ENCODE measurements around the gene CPNE5.
"Not testable (repeated sequence)": the region's sequence is repeated elsewhere in the genome, so short reads cannot be mapped to it uniquely, and the experiment has no call there.

The CPNE5 gene

DNA sequence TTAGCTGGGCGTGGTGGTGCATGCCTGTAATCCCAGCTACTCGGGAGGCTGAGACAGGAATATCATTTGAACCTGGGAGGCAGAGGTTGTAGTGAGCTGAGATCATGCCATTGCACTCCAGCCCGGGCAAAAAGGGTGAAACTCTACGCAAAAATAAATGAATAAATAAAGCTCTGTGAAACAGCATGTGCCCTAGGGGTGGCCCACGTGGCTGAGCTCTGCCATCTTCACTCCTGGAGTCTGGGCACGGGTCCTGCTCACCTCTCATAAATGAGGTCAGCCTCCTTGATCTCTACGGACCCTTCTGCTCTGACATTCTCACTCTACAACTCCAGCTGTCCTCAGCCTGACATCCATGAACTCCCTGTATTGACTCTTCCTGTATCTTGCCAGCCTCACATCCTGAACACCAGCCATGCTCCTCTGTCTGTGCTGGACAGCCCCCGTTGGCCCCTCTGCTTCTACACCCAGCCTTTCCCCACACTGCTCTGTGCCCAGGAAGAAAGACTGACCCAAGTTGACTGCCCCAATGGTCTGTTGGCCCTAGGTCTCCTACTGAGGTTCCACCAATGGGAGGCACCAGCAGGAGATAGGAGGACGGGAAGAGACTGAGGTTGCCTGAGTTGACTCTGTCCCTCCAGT is 21.9 kb downstream of the CPNE5 start:
- no peak for DNase-seq (ENCODE audit: low spot score)

GRCh38 chr6:36815962-36816735 is 23.1 kb downstream of the CPNE5 start:
- DNase-seq (ENCODE audit: low spot score) = no peak

- DNase-seq (ENCODE audit: low spot score) = no peak
Observed at GRCh38 chr6:36814249-36814648, 25.0 kb downstream of the CPNE5 start.

GRCh38 chr6:36813526-36813925 is 25.7 kb downstream of the CPNE5 start:
- DNase-seq (ENCODE audit: low spot score) = no peak

GRCh38 chr6:36813047-36813446 is 26.2 kb downstream of the CPNE5 start:
- not testable (repeated sequence) for DNase-seq (ENCODE audit: low spot score)

GRCh38 chr6:36809941-36810803 is 29.1 kb downstream of the CPNE5 start:
- DNase-seq (ENCODE audit: low spot score) = no peak

DNA sequence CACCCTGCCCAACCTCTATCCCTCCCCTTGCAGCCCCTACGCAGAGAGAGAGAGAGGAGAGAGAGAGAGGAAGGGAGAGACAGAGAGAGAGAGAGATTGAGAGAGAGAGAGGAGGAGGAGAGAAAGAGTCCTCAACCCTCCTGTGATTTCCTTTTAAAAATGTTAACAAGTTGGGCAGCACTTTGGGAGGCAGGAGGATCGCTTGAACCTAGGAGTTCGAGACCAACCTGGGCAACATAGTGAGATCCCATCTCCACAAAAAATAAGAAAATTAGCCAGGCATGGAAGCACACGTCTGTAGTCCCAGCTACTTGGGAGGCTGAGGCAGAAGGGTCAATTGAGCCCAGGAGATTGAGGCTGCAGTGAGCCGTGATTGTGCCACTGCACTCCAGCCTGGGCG is 30.1 kb downstream of the CPNE5 start:
- DNase-seq (ENCODE audit: low spot score) = no peak

GRCh38 chr6:36808634-36809033 is 30.6 kb downstream of the CPNE5 start:
- no peak for DNase-seq (ENCODE audit: low spot score)

GRCh38 chr6:36807750-36808149 is 31.5 kb downstream of the CPNE5 start:
- DNase-seq (ENCODE audit: low spot score) = no peak

DNA sequence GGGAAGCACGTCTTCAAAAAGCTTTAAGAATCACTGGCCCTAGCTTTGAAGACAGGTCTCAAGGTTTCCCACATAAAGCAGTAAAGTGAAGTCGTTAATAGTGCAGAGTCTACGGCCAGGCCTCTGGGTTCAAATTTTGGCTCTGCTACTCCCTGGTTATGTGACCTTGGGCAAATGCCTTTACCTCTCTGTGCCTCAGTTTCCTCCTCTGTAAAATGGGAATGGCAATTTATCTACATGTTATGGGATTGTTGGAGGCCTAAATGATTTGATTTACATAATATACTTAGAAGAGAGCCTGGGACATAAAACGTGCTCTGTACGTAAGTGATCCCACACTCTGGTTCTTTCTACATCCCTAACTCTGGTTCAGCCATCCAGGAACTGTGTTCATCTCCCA is 32.1 kb downstream of the CPNE5 start:
- no peak for DNase-seq (ENCODE audit: low spot score)

DNA sequence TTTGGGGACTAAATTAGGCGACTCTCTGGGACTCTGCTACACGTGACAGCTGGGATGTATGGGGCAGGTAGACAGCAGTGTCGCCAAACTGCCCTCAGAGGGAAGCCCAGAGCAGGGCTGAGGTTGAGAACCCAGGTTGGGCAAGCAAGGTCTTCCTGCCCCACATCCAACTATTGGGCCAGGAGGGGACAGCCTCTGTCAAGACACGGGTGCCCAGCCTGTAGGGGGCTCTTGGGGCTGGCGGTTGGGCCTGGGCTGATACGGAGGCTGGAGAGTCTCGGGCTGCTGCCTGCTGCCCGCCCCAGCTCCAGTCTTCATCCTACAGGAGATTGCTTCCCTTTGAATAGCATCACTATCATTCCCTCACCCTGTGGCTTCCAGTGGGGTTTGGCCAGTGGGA is 33.3 kb downstream of the CPNE5 start:
- no peak for DNase-seq (ENCODE audit: low spot score)

DNA sequence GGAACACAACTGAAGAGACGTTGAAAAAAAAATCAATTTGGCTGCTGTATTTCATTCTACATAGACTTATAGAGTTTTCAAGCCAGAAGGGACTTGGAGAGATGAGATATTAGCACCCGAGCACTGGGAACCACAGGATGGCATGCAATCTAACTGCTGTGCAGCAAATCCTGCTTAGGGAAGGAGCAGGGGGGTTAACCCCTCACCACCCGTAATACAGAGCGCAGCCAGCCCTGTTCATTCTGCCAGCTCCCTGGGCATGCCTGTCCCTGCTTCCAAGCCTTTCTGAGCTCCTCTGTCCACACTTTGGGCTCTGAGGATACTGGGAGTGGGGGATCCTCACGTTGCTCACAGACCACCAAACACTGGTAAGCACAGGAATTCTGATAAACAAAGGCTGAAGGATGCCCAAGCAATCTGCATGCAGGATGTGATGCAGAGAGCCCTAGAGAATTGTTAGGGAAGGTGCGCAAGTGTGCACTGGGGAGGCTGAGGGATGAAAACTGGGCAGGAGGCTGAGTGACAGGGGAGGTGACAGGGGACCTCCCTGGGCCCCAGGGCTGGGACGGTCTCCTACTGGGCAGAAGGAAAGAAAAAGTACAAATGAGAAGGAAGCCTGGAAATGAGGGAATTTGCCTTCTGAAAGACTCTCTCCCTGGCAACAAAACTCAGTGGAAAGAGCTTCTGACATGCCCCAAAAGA is 34.0 kb downstream of the CPNE5 start:
- DNase-seq (ENCODE audit: low spot score) = no peak

- DNase-seq (ENCODE audit: low spot score) = no peak
Observed at GRCh38 chr6:36804563-36804962, 34.7 kb downstream of the CPNE5 start.

DNA sequence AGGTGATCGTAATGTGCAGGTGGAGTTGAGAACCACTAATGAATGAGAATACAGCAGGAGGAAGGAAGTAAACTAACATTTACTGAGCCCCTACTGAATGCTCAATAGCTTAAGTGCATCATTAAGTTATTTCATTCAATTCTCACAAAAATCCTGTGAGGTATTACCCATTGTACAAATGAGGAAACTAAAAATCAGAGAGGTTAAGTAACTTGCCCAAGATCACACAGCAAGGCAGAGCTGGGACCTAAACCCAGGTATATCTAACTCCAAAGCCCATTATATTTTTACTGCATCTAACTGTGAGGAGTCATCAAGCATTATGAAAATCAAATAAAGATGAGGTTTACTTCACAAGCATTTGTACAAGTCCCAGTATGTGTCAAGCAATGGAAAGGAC is 35.3 kb downstream of the CPNE5 start:
- DNase-seq (ENCODE audit: low spot score) = no peak

DNA sequence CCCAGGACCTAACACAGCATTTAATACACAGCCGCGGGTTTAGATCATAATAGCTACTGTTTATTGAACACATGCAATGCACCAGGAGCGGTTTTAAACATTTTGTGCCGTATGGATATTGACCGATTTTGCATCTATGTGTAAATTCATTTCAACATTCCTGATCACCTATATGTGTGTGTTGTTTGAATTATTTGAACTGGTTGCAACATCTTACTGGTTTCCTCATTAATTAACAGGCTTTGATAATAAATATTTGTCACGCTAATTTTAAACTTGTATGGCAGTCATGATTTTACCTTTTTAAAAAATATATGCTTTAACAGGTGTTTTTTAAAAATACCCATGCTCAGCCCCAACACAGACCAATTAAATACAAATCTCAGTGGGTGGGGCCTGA is 35.8 kb downstream of the CPNE5 start:
- DNase-seq (ENCODE audit: low spot score) = no peak

- DNase-seq (ENCODE audit: low spot score) = no peak
Observed at GRCh38 chr6:36800223-36801076, 38.8 kb downstream of the CPNE5 start.

GRCh38 chr6:36798852-36799251 is 40.4 kb downstream of the CPNE5 start:
- no peak for DNase-seq (ENCODE audit: low spot score)

- DNase-seq (ENCODE audit: low spot score) = no peak
Observed at GRCh38 chr6:36797653-36798052, 41.6 kb downstream of the CPNE5 start.

DNA sequence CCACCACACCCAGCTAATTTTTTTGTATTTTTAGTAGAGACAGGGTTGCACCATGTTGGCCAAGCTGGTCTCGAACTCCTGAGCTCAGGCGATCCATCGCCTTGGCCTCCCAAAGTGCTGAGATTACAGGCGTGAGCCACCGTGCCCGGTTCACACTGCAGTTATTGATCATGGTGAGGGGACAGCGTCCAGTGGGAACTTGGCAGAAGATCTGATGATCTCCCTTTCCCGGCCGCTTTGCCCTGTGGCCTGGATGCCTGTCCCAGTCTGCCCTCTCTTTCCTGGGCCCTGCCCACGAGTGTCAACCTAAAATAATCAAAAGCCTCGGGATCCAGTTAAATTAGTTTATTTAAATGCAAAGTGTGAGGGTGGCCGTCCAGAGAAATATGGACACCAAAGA is 42.2 kb downstream of the CPNE5 start:
- no peak for DNase-seq (ENCODE audit: low spot score)

DNA sequence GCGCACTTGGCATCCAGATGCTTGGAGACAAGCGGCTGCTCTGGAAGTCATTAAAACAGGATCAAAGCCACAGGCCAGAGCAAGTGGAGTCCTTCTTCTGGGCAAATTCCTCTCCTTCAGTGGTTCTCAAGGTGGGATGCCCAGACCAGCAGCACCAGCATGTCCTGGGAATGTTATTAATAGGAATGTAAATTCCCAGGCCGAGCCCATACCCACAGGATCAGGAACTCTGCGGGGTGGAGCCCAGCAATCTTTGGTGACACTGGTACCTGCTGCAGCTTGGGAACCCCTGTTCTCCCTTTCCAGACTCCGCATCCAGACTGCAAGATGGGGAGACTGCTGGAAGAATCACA is 44.6 kb downstream of the CPNE5 start:
- no peak for DNase-seq (ENCODE audit: low spot score)

Measured in SK-N-DZ (cell line).